Epithelial cell of prostate (primary cell): Measurements from ENCODE around the gene ZSWIM2.
A peak's percentile ranks its signal among the peaks of the same experiment; 100 is the strongest.
"Not testable (repeated sequence)": the region's sequence is repeated elsewhere in the genome, so short reads cannot be mapped to it uniquely, and the experiment has no call there.

ENCODE experiments used
- DNase-seq: peaks from one replicate; pipeline ENCODE4 v3.0.0-alpha.2; 2011; ENCODE audit warnings: low read depth, low spot score
- H3K27ac ChIP-seq: fragments of 450-650 bp; 2 replicates; pipeline ENCODE4 v1.5.1; 2017; ENCODE audit warnings: mild to moderate bottlenecking

Gene ZSWIM2, protein sequence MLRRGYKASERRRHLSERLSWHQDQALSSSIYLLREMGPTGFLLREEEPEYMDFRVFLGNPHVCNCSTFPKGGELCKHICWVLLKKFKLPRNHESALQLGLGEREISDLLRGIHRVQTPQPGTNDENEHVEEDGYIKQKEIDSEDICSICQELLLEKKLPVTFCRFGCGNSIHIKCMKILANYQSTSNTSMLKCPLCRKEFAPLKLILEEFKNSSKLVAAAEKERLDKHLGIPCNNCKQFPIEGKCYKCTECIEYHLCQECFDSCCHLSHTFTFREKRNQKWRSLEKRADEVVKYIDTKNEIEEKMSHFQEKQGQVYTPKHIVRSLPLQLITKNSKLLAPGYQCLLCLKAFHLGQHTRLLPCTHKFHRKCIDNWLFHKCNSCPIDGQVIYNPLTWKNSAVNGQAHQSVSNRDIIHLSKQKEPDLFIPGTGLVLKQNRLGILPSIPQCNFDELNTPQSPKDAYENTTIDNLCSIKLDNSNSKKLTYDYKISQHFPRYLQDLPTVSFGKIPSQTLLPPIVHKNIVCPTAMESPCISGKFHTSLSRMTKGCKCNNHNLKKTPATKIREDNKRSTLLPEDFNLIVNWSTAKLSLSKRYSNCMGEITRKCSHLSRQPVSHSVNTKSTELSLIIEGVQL

DNA sequence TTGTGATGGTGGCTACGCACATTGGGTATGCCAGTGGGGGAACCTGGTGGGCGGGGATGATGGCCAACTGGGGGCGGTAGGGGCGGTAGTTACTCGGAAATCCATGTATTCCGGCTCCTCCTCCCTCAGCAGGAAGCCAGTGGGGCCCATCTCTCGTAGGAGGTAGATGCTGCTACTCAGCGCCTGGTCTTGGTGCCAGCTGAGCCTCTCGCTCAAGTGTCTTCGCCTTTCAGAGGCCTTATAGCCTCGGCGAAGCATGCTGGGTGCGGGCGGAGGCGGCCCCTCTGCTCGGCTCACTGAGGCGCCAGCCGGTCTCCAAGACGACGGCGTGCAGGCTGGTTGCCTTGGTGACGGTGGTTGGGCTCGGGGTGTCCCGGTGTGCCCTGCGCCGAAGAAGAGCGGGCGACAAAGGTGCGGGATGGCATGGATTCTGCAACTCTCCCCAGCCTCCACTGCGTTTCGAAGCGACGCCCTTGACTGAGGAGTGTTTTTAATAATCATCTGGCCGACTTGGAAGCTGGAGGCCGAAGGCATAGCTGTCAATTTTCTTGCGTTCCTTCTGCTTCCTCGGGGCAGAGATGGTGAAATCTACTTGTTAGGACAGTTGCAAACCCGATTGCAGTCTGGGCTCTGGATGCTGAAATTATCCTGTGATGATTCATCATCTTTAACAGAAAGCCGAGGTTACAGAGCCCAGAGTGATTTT lies at the start of gene ZSWIM2:
Gene ZSWIM2 (minus strand): TSS at position 298 of the 706 bp plus-strand sequence. CDS start 40 bp downstream, at position 258.
- peak; percentile 69 for DNase-seq
- H3K27ac ChIP-seq = peak within 1 kb of the TSS; percentile 1

- DNase-seq, H3K27ac ChIP-seq: not testable (repeated sequence)
Measured at GRCh38 chr2:186896220-186896619, 47.2 kb upstream of the ZSWIM2 start.

DNA sequence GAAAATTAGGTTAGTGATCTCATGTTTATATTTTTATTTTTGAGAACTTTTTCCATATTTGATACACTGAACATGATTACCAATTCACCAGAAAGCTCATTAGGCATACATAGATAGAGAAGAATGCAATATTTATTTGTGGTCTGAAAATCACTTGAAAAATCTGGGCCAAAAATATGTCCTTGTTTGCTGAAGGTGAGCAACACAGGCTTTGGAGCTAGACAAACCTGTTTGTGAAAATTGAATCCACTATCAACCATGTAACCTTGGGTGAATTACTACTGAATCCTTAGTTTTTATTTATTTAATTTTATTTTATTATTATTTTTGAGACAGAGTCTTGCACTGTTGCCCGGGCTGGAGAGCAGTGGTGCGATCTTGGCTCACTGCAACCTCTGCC lies 46.5 kb upstream of the ZSWIM2 start:
- no peak for DNase-seq
- no peak overlapping the region for H3K27ac ChIP-seq

GRCh38 chr2:186894478-186894877 lies 45.5 kb upstream of the ZSWIM2 start:
- no peak for DNase-seq
- no peak overlapping the region for H3K27ac ChIP-seq

GRCh38 chr2:186892821-186893220 lies 43.9 kb upstream of the ZSWIM2 start:
- H3K27ac ChIP-seq = no peak overlapping the region
- no peak for DNase-seq

DNA sequence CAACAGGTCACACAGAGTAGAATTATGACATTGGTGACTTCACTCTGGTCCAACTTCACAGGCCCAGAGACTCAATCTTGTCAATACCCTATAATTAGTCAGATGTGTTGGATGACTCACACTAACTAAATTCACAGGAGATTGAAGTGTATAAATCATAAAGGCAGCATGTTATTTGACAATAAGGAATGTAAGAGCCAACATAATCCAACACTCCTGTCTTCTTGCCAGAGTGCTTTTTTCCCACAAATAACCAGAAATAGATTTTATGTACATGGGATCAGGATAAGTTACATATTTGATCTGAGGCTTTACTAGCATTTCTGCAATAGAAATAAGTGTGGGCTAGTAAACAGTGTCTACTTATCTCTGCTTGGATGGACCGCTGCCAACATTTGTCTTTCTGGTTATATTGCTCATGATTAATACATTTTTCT lies 42.2 kb upstream of the ZSWIM2 start:
- H3K27ac ChIP-seq = no peak overlapping the region
- no peak for DNase-seq

DNA sequence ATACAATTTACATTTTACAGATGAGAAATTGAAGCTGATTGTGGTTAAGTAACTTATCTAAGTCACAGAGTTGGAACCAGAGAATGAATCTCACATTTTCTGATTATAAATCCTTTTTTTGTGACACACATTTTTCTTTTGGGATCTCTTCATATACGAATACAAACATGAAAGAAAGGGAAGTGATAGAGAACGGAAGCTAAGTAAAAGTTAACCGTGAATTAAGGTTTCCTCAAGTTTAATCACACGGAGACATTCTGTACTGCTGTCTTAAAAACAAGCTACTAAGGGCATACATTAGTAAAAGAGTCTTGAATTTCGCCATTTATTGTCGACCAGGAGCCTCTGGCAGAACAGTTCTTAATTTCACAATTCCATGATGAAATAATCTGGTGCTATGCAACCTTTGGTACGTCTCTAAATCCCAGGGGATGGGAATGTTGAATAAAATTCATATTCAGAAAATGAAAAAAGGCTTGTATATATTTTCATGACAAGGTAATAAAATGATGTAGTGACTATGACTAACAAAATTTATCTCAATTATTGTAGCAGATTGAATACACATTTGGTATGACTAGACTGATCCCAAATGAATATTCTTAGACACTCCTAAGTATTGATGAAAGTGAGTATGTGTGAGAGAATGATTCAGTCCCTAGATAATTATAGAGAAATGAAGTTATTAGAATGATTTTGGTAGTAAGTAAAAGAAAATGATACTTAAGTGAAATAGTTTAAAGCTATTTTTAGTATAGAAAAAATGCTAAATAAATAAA lies 40.3 kb upstream of the ZSWIM2 start:
- no peak for DNase-seq

DNA sequence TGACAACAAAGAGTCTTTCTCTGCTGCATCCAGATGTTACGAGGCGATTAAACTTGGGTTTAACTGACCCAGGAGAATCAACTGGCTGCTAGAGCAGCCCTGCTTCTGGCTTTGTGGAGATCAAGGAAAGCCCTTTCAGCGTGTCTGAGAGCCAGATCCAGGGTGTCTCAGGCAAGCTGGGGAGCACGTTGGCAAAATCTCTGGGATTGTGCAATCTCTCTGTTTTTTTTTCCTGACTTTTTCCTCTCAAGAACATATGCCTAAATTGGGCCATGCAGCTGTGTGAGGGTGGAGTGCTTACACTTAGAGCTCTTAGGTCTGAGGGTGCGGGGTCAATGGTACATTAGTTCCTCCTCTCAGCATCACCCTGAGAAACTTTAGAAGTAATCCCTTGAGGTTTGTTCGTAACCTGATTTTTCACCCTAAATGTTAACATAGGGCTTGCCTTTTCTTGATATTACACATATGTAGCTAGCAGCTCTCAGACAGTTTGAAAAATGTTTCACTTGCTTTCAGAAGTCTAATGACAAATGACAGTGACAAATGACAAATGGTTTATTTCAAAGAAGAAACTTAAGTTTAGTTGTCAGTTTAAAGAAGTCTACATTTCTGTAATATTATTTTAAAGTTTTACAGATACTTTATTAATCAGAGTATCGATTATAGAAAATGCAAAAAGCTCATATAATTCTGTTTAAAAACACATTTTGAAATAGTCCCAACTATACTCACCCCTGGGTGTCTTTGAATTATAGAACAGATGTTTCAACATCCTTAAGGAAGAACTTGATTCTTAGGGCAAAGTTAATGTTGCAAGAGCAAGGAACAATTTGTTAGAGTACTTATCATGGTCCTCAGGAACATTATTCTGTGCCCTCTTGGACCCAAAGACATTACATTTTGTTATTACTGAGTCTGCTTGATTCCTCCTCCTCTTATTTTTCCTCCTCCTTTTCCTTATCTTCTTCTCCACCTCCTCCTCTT lies 38.4 kb upstream of the ZSWIM2 start:
- no peak for DNase-seq
- H3K27ac ChIP-seq = no peak overlapping the region

More for the DNA sequence above, 40.3 kb upstream of the ZSWIM2 start:
- H3K27ac ChIP-seq = no peak overlapping the region

GRCh38 chr2:186884587-186884986 lies 35.6 kb upstream of the ZSWIM2 start:
- DNase-seq = no peak
- H3K27ac ChIP-seq = no peak overlapping the region

DNA sequence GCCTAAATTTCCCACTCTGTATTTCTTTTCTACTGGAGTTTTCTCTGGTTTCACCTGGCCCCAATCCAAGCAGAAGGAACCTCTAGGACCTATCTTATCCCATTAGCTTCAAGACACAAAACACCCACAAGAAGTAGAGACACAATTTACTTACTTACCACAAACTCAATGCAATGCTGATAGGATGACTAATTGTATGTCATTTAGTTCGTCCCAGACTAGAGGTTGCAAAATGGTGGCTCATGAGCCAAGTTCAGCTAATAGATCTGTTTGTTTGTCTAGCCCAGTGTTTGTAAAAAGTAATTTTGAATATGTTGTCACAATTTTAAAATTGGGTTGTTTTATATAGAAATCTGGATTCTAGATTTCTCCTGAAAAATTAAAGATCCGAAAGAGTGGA lies 34.7 kb upstream of the ZSWIM2 start:
- DNase-seq = no peak
- H3K27ac ChIP-seq = no peak overlapping the region

DNA sequence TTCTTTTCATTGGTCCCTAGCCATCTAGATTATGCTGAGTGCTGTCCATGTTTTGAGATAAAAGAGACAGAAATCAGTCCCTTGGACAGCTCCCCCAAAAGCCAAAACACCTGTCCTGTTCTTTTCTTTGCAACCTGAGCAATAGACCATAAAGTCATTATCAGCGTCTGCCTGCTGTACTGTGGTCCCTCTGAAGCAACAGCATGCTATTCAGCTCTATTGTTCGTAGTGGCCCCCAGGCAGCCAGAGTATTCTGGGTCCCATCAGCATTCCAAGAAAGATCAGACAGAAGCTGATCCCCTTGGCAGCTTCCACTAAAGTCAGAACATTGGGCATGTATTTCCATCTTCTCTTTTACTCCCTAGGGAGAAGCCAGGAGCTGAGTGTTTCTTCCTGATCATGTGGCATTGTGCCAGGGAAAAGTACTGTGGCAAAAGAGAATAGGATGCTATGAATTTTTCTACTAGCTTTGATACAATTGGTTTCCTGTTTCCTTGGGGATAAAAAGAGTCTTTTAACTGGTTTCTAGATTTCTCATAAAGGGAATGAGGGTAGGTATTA lies 33.6 kb upstream of the ZSWIM2 start:
- H3K27ac ChIP-seq = no peak overlapping the region
- no peak for DNase-seq

- H3K27ac ChIP-seq = no peak overlapping the region
- DNase-seq = no peak
Measured at GRCh38 chr2:186881660-186882059, 32.7 kb upstream of the ZSWIM2 start.

DNA sequence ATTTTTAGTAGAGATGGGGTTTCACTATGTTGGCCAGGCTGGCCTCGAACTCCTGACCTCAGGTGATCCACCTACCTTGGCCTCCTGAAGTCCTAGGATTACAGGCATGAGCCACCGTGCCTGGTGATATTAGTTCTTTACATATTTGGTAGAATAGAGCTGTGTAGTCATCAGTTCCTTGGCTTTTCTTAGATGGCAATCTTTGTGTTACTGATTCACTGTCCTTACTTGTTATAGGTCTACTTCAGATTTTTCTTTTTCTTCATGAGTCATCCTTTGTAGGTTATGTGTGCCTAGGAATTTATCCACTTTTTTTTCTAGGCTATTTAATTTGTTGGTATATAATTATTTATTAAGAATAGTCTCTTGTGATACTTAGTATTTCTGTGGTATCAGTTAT lies 30.3 kb upstream of the ZSWIM2 start:
- DNase-seq = peak; percentile 31
- no peak overlapping the region for H3K27ac ChIP-seq

- H3K27ac ChIP-seq = no peak overlapping the region
- DNase-seq = no peak
Measured at GRCh38 chr2:186874713-186875112, 25.7 kb upstream of the ZSWIM2 start.

GRCh38 chr2:186871881-186872280 lies 22.9 kb upstream of the ZSWIM2 start:
- no peak overlapping the region for H3K27ac ChIP-seq
- DNase-seq = no peak

DNA sequence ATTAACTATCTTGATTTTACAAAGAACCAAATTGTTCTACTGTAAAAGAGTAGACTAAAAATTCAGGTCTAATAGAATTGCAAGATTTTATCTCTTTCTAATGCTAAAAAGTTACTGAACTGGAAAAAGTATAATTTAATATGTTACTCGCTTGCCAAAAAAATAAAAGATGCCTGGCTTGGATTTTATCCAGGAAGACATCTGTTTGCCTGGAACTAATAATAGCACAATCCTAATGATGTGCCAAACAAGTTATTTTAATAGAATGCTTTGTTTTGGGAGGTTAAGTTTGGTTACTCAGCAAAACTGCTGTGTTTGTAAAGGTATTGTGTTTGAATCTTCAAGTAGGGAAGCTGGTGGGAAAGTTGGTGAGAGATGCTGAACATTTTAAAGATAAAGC lies 19.4 kb upstream of the ZSWIM2 start:
- no peak for DNase-seq
- H3K27ac ChIP-seq = no peak overlapping the region

GRCh38 chr2:186862869-186863709 lies 14.1 kb upstream of the ZSWIM2 start:
- no peak for DNase-seq
- peak overlapping the region; percentile 20 for H3K27ac ChIP-seq

GRCh38 chr2:186855216-186855615 lies 6.2 kb upstream of the ZSWIM2 start:
- H3K27ac ChIP-seq = no peak overlapping the region
- DNase-seq = no peak
